Mucosa of gallbladder (tissue), 1 donor: ENCODE results near the gene PDCD1. TPM values are rescaled to one million over a fixed set of nuclear protein-coding genes. Genes with fewer than 3 reads are reported as not detected.
"Not testable (repeated sequence)": the region's sequence is repeated elsewhere in the genome, so short reads cannot be mapped to it uniquely, and the experiment has no call there.

Source experiments
- DNase-seq: peaks from one replicate; pipeline ENCODE4 v3.0.0-alpha.2; 2020; ENCODE audit warnings: low spot score
- total RNA-seq: library from RNA; stranded (reverse); gene quantifications from one replicate; pipeline ENCODE4 v1.2.1, GENCODE V29; 2021
- donor health status: DM: no; HTN: no; CAD: no.

The PDCD1 gene
- total RNA-seq, 1 donor from 2014 or later = 1.5 TPM

DNA sequence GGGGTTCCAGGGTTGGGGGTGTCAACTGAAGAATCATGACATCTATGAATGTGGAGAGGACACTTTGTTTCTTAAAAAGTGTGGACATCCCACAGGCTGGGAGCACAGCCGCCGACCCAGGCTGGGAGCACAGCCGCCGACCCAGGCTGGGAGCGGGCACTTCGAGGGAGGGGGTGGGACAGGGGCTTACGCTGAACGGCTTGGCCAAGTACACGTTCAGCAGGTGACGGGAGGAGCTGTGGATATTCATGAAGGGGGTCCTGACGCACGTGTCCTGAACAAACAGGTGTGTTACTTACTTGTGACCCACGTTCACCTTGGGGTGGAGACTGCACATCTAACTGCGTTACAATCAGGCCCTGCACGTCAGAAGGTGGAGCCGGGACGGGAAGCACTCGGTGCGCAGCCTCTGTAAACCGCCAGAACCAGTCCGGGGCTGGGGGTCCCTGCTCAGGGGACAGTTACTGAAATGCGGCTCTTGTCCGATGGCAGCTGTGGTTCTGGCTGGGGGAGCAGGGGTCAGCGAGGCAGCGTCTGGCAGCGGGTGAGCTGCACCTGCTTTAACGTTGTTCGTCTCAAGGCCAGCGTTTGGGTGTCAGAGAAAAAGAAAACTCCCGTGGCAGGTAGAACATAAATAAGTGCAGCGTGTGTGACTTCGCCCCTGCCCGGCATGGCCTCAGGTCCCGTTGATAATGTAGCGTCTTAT, 58.3 kb downstream of the PDCD1 start:
- DNase-seq = not testable (repeated sequence)

Other genes with a start within 250 kb of the PDCD1 start
- 53.8 TPM for gene THAP4, start 221.7 kb downstream of the PDCD1 start, total RNA-seq
- 130 TPM for gene ATG4B, start 221.2 kb downstream of the PDCD1 start, total RNA-seq
- gene DTYMK, start 172.1 kb downstream of the PDCD1 start, total RNA-seq = 26.2 TPM
- gene ING5, start 156.9 kb downstream of the PDCD1 start, total RNA-seq = 47.4 TPM
- gene D2HGDH, start 124.3 kb downstream of the PDCD1 start, total RNA-seq = 71.5 TPM
- gene GAL3ST2, start 82.1 kb downstream of the PDCD1 start, total RNA-seq = 26.4 TPM
- 34.8 TPM for gene NEU4, start 49.7 kb downstream of the PDCD1 start, total RNA-seq
- not detected for gene RTP5, start 10.8 kb upstream of the PDCD1 start, total RNA-seq